Osteocyte (in vitro differentiated cells): ENCODE measurements around the gene NDUFB5. TPM values are rescaled to one million over a fixed set of nuclear protein-coding genes. Genes with fewer than 3 reads are reported as not detected.

Experiments
- DNase-seq: peaks from one replicate; pipeline ENCODE4 v3.0.0; 2021; ENCODE audit warnings: mixed read lengths; ENCODE audit not compliant: unreplicated experiment; ENCODE audit errors: extremely low spot score
- H3K27ac Mint-ChIP-seq: one replicate; pipeline ENCODE4 v1.8.0; 2021; ENCODE audit warnings: mild to moderate bottlenecking, mixed read lengths; ENCODE audit not compliant: unreplicated experiment
- H3K27me3 Mint-ChIP-seq: one replicate; pipeline ENCODE4 v1.8.0; 2021; ENCODE audit warnings: mixed read lengths; ENCODE audit not compliant: unreplicated experiment
- H3K36me3 Mint-ChIP-seq: one replicate; pipeline ENCODE4 v1.8.0; 2021; ENCODE audit warnings: mixed read lengths; ENCODE audit not compliant: unreplicated experiment
- H3K4me1 Mint-ChIP-seq: one replicate; pipeline ENCODE4 v1.8.0; 2021; ENCODE audit warnings: mixed read lengths; ENCODE audit not compliant: unreplicated experiment
- H3K4me3 Mint-ChIP-seq: one replicate; pipeline ENCODE4 v1.8.0; 2021; ENCODE audit warnings: mild to moderate bottlenecking, moderate library complexity, mixed read lengths; ENCODE audit not compliant: unreplicated experiment
- H3K9me3 Mint-ChIP-seq: one replicate; pipeline ENCODE4 v1.8.0; 2021; ENCODE audit warnings: mixed read lengths; ENCODE audit not compliant: unreplicated experiment
- long read RNA-seq: library from polyadenylated mRNA; unstranded; transcript quantifications from one replicate; pipeline ENCODE4 v2.0.0, GENCODE V29; 2021
- total RNA-seq: library from RNA; stranded (reverse); gene quantifications from 2 replicates; pipeline ENCODE4 v1.2.1, GENCODE V29; 2021
- TF ChIP-seq, protein P1 (sequence below): fragments of 200-600 bp; sonication (generic); IDR thresholded peaks from 2 replicates; pipeline ENCODE4 v1.5.0; 2021; ENCODE audit warnings: antibody characterized with exemption, mild to moderate bottlenecking, moderate library complexity

Gene NDUFB5
- total RNA-seq, result 74.7 and 87.0 TPM in 2 replicates
- long read RNA-seq, full-length matches to known transcripts, result 140 of 150 reads
- long read RNA-seq, partial matches to known transcripts, result 0 of 150 reads
- long read RNA-seq, other reads (novel, unspliced or antisense), result 10 of 150 reads

DNA sequence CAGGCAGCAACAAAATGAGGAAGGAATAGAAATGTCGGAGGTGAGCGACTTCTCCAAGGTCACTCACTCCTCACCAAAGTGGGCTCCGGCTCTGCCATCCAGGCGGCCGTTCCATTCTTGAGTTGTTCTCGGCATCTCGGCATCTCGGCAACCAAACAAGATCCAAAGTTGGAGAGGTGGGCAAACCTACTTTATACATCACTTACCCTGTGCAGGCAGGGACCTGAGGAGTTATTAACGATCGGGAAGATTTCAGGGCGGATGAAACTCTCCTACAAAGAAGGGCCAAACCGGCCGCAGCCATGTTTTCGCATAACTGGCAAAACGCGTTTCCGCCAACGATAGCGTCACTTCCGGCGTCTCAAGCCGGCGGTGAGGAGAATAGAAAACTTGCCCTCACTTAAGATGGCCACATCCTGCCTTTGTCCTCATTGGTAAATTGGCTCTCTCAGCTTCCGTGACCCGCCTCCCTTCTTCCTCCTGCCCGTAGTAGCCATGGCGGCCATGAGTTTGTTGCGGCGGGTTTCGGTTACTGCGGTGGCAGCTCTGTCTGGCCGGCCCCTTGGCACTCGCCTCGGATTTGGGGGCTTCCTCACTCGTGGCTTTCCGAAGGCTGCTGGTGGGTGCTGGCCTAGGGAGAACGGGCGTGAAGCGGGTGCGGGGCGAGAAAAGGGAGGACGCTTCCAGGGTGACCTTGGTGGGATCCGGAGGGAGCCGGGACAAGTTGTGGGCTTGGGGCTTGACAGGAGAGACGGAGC is at the start of gene NDUFB5, which contains the start of gene MRPL47:
Gene NDUFB5 (plus strand): TSS at position 474 of the 758 bp plus-strand sequence. CDS start 22 bp downstream, at position 496.
Gene MRPL47 (minus strand): TSS at position 318 of the 758 bp plus-strand sequence. CDS start 14 bp downstream, at position 304.
- peaks cover 16% of the 10 kb centered on the region for H3K36me3 Mint-ChIP-seq
- peak within 1 kb of the TSS; percentile 99 for H3K27ac Mint-ChIP-seq
- no peaks in the 10 kb centered on the region for H3K27me3 Mint-ChIP-seq
- peak; percentile 95 for DNase-seq
- peaks cover 21% of the 10 kb centered on the region for H3K4me1 Mint-ChIP-seq
- TF ChIP-seq, protein P1, sequence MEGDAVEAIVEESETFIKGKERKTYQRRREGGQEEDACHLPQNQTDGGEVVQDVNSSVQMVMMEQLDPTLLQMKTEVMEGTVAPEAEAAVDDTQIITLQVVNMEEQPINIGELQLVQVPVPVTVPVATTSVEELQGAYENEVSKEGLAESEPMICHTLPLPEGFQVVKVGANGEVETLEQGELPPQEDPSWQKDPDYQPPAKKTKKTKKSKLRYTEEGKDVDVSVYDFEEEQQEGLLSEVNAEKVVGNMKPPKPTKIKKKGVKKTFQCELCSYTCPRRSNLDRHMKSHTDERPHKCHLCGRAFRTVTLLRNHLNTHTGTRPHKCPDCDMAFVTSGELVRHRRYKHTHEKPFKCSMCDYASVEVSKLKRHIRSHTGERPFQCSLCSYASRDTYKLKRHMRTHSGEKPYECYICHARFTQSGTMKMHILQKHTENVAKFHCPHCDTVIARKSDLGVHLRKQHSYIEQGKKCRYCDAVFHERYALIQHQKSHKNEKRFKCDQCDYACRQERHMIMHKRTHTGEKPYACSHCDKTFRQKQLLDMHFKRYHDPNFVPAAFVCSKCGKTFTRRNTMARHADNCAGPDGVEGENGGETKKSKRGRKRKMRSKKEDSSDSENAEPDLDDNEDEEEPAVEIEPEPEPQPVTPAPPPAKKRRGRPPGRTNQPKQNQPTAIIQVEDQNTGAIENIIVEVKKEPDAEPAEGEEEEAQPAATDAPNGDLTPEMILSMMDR, result no peak
- H3K4me3 Mint-ChIP-seq, result peak within 1 kb of the TSS; percentile 99
- H3K9me3 Mint-ChIP-seq, result no peaks in the 10 kb centered on the region

DNA sequence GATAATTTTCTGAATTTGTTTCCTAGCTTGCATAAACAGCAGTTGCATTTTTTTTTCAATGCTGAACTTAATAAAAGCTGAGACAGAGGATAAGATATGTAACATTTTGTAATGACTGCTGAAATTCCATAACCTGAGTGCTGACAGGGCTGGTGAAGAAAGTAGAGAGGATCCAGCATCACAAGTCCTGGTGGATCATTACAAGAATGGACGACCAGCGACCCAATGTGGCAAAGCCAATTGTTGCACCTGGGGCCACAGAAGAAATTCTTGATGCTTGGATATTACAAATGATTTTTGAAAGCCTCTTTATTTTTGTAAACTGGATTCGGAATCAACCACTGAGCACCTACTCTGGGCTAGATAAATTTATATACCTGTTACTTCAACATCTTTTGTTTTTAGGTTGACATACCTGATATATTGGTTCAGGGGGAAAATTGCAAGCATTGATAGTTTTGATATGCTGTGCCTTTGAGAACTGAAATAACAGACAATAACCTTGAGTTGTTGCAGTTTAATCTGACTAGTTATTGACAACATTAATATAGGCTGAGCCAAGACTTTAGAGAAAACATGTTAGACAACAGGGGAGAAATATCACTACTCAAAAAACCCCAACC is 45.7 kb upstream of the NDUFB5 start:
- Mint-ChIP-seq H3K27ac (no peak overlapping the region), H3K27me3 (peaks cover 5% of the 10 kb centered on the region), H3K9me3 (no peaks in the 10 kb centered on the region), H3K4me3 (no peak overlapping the region), H3K36me3 (no peaks in the 10 kb centered on the region), H3K4me1 (peaks cover 9% of the 10 kb centered on the region)
- TF ChIP-seq, protein P1, result peak; percentile 94
- no peak for DNase-seq

DNA sequence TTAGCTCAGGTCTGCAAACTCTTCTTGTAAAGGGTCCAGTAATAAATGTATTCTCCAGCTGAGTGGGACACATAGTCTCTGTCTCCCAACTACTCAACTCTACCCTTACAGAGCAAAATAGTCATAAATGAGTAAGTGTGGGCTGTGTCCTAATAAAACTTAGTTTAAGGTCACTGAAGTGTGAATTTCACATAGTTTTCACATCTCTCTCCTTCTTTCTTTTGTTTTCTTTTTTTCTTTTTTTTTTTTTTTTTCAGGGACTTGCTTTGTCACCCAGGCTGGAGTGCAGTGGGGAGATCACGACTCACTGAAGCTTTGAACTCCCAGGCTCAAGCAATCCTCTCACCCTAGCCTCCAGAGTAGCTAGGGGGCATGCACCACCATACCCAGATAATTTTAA is 43.8 kb upstream of the NDUFB5 start:
- peaks cover 5% of the 10 kb centered on the region for H3K27me3 Mint-ChIP-seq
- no peak overlapping the region for H3K4me3 Mint-ChIP-seq
- H3K4me1 Mint-ChIP-seq, result peaks cover 15% of the 10 kb centered on the region
- H3K36me3 Mint-ChIP-seq, result no peaks in the 10 kb centered on the region
- H3K9me3 Mint-ChIP-seq, result no peaks in the 10 kb centered on the region
- no peak for DNase-seq
- TF ChIP-seq, protein P1, result no peak
- H3K27ac Mint-ChIP-seq, result no peak overlapping the region

DNA sequence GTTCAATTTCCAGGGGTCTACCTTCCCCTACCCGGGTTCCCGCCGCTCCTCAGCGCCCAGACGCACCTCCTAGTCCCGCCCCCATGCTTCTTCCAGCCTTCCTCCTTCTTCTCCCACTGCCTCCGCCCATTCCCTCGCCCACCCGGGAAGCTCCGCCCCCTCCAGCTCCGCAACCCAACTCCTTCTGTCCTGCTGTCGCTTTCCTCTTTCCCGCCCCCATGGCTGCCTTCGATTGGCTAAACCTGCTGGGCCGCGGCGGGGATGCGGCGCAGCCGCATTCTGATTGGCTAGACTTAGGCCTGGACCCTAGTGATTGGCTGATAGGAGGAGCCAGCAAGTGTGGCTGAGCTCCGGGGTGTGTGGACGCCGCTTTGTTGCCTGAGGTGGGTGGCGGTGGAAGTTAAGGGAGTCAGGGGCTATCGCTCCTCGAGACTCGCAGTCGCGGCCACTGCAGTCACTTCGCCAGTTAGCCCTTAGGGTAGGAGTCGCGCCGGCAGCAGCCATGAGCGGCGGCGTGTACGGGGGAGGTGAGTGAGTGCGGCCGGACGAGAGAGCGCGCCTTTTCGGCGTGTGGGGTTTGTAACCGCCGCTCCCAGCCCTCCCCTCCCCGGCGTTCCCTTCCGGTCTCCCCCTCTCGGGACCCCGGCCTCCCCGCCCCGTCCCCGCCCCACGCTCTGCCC is 41.9 kb upstream of the NDUFB5 start, which contains the start of gene ACTL6A:
Gene ACTL6A (plus strand): TSS at position 336 of the 680 bp plus-strand sequence. CDS start 167 bp downstream, at position 503.
- peaks cover 5% of the 10 kb centered on the region for H3K27me3 Mint-ChIP-seq
- TF ChIP-seq, protein P1, result no peak
- H3K9me3 Mint-ChIP-seq, result no peaks in the 10 kb centered on the region
- peaks cover 18% of the 10 kb centered on the region for H3K4me1 Mint-ChIP-seq
- H3K36me3 Mint-ChIP-seq, result no peaks in the 10 kb centered on the region
- peak within 1 kb of the TSS; percentile 97 for H3K4me3 Mint-ChIP-seq
- DNase-seq, result peak; percentile 100
- peak within 1 kb of the TSS; percentile 98 for H3K27ac Mint-ChIP-seq
